GM18517 (cell line): ENCODE results near the gene EEF2KMT.
"Not testable (repeated sequence)": the region's sequence is repeated elsewhere in the genome, so short reads cannot be mapped to it uniquely, and the experiment has no call there.

Experiments used
- ATAC-seq: cut with Tn5 transposase; IDR thresholded peaks from one replicate; pipeline ENCODE4 v1.9.1; 2021; ENCODE audit warnings: mild to moderate bottlenecking, moderate library complexity; ENCODE audit not compliant: unreplicated experiment

Gene EEF2KMT

GRCh38 chr16:5097470-5098220, at the start of gene EEF2KMT:
EEF2KMT (minus strand) TSS chr16:5097795; CDS start chr16:5097739, 56 bp downstream.
- peak; percentile 42 for ATAC-seq

GRCh38 chr16:5144621-5144956, 47.0 kb upstream of the EEF2KMT start:
- not testable (repeated sequence) for ATAC-seq

GRCh38 chr16:5143761-5144620, 46.4 kb upstream of the EEF2KMT start:
- no peak for ATAC-seq

GRCh38 chr16:5140151-5140550, 42.6 kb upstream of the EEF2KMT start:
- ATAC-seq: not testable (repeated sequence)

- not testable (repeated sequence) for ATAC-seq
These were observed 37.3 kb upstream of the EEF2KMT start for GRCh38 chr16:5134739-5135452.

GRCh38 chr16:5132915-5133600, 35.5 kb upstream of the EEF2KMT start:
- ATAC-seq: not testable (repeated sequence)

- ATAC-seq: not testable (repeated sequence)
These were observed 33.9 kb upstream of the EEF2KMT start for GRCh38 chr16:5131467-5132004.

- ATAC-seq: not testable (repeated sequence)
These were observed 19.9 kb upstream of the EEF2KMT start for GRCh38 chr16:5117300-5118087.

- ATAC-seq: not testable (repeated sequence)
These were observed 19.2 kb upstream of the EEF2KMT start for GRCh38 chr16:5116780-5117295.

- not testable (repeated sequence) for ATAC-seq
These were observed 13.3 kb upstream of the EEF2KMT start for GRCh38 chr16:5110933-5111332.

GRCh38 chr16:5108505-5109158, 11.0 kb upstream of the EEF2KMT start:
- ATAC-seq: no peak

GRCh38 chr16:5105039-5105438, 7.4 kb upstream of the EEF2KMT start:
- not testable (repeated sequence) for ATAC-seq

- not testable (repeated sequence) for ATAC-seq
These were observed 5.9 kb upstream of the EEF2KMT start for GRCh38 chr16:5103296-5104032.

GRCh38 chr16:5099174-5099573, 1.6 kb upstream of the EEF2KMT start:
- ATAC-seq: not testable (repeated sequence)

- peak; percentile 57 for ATAC-seq
These were observed 895 bp upstream of the EEF2KMT start for GRCh38 chr16:5098221-5099159.

GRCh38 chr16:5097061-5097469, 530 bp downstream of the EEF2KMT start:
- not testable (repeated sequence) for ATAC-seq
